ENCODE data around the gene PLCD1.

- TF ChIP-seq XRCC5 (optimal IDR thresholded peaks at IDR 0.05; ENCODE audit: low read length): no peak
- TF ChIP-seq KLF9 (CRISPR knock-in tag; IDR thresholded peaks at IDR 0.05; ENCODE audit: low read depth): no peak
- TF ChIP-seq EP300 (IDR thresholded peaks at IDR 0.05; ENCODE audit: low read depth in 2 of 2, low read length in 2 of 2): no peak
- TF ChIP-seq EP300 (CRISPR knock-in tag; IDR thresholded peaks at IDR 0.05; ENCODE audit: borderline replicate concordance): no peak
- TF ChIP-seq, protein P1, sequence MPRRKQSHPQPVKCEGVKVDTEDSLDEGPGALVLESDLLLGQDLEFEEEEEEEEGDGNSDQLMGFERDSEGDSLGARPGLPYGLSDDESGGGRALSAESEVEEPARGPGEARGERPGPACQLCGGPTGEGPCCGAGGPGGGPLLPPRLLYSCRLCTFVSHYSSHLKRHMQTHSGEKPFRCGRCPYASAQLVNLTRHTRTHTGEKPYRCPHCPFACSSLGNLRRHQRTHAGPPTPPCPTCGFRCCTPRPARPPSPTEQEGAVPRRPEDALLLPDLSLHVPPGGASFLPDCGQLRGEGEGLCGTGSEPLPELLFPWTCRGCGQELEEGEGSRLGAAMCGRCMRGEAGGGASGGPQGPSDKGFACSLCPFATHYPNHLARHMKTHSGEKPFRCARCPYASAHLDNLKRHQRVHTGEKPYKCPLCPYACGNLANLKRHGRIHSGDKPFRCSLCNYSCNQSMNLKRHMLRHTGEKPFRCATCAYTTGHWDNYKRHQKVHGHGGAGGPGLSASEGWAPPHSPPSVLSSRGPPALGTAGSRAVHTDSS (CRISPR knock-in tag; conservative IDR thresholded peaks at IDR 0.05): no peak
- TF ChIP-seq THYN1 (CRISPR knock-in tag; IDR thresholded peaks at IDR 0.05; ENCODE audit: borderline replicate concordance, low read depth): no peak
- TF ChIP-seq MEIS2 (CRISPR knock-in tag; IDR thresholded peaks at IDR 0.05): no peak
- no peak for TF ChIP-seq ZBTB2 (CRISPR knock-in tag; IDR thresholded peaks at IDR 0.05; ENCODE audit: low read depth)
- TF ChIP-seq NFIC (IDR thresholded peaks at IDR 0.05; ENCODE audit: low read length): no peak
Observed at GRCh38 chr3:37997791-37998370, 31.6 kb downstream of the PLCD1 start.

Measured in HepG2 (cell line).